Tibial nerve (tissue), 4 donors: ENCODE data around the gene ZNF597. TPM values are rescaled to one million over a fixed set of nuclear protein-coding genes. Genes with fewer than 3 reads are reported as not detected.
"Not testable (repeated sequence)": the region's sequence is repeated elsewhere in the genome, so short reads cannot be mapped to it uniquely, and the experiment has no call there.

ENCODE experiments used
- DNase-seq, 2 donors: peaks; one replicate each; pipeline ENCODE4 v3.0.0-alpha.2; 2019; ENCODE audit warnings: low spot score in 2 of 2
- H3K27ac ChIP-seq, 4 donors: fragments of 200-600 bp; sonication (generic) in 3 of 4; one replicate each; pipeline ENCODE4 v1.5.1; 2017 to 2019; ENCODE audit warnings: mild to moderate bottlenecking in 1 of 4
- H3K27me3 ChIP-seq, 2 donors: fragments of 200-600 bp; sonication (generic) in 1 of 2; one replicate each; pipeline versions ENCODE4 v1.5.1 to v1.6.0; 2017 to 2019
- H3K36me3 ChIP-seq, 3 donors: fragments of 200-600 bp; sonication (generic); one replicate each; pipeline ENCODE4 v1.5.1; 2018 to 2019
- H3K4me1 ChIP-seq, 4 donors: fragments of 200-600 bp; sonication (generic) in 3 of 4; one replicate each; pipeline ENCODE4 v1.5.1; 2017 to 2019
- H3K4me3 ChIP-seq, 4 donors: fragments of 200-600 bp; sonication (generic) in 3 of 4; one replicate each; pipeline ENCODE4 v1.5.1; 2017 to 2019; ENCODE audit warnings: mild to moderate bottlenecking in 1 of 4, moderate library complexity in 1 of 4
- H3K9me3 ChIP-seq, 4 donors: fragments of 200-600 bp; sonication (generic) in 3 of 4; one replicate each; pipeline ENCODE4 v1.5.1; 2017 to 2019
- CTCF ChIP-seq, 5 experiments: fragments of 200-600 bp in 3 of 5; fragments of 450-650 bp in 2 of 5; sonication (generic) in 3 of 5; IDR thresholded peaks; one replicate each; pipeline ENCODE4 v1.5.1; 2016 to 2019; ENCODE audit warnings: antibody characterized with exemption in 5 of 5, mild to moderate bottlenecking in 3 of 5, moderate library complexity in 2 of 5
- EP300 ChIP-seq, 2 donors: sonication (generic); formaldehyde crosslinking; IDR thresholded peaks; one replicate each; pipeline ENCODE4 v1.6.1; 2017; ENCODE audit warnings: antibody characterized with exemption in 2 of 2, mild to moderate bottlenecking in 1 of 2
- POLR2A ChIP-seq, 2 donors: fragments of 450-650 bp; IDR thresholded peaks; one replicate each; pipeline ENCODE4 v1.6.1; 2017; ENCODE audit warnings: antibody characterized with exemption in 2 of 2, mild to moderate bottlenecking in 2 of 2, moderate library complexity in 2 of 2
- WGBS, 2 donors: methylation state at CpG; one replicate each; pipeline ENCODE4 v1.1.5; 2018; 5-methylcytosine and 5-hydroxymethylcytosine counted together
- total RNA-seq, 4 donors: library from RNA; depleted of rRNA; stranded (reverse); fragments of >200 nt; gene quantifications; one replicate each; pipeline ENCODE4 v1.1.0, GENCODE V29; 2016

Gene ZNF597
- total RNA-seq, 4 donors from 2014 or later: 2.2 to 3.1 (median 2.7) TPM

- 86 to 89% methylated on average over 12 of the region's 12 CpGs for WGBS, 2 donors
- peaks cover 0 to 85% (median 35%) of the 10 kb centered on the region in 3 donors for H3K36me3 ChIP-seq
- H3K9me3 ChIP-seq: no peaks in the 10 kb centered on the region
- H3K27me3 ChIP-seq: no peaks in the 10 kb centered on the region
- H3K27ac ChIP-seq: no peak overlapping the region
- no peak for DNase-seq
- TF ChIP-seq POLR2A (IDR thresholded peaks at IDR 0.05) (no peak), EP300 (IDR thresholded peaks at IDR 0.05) (no peak), CTCF (IDR thresholded peaks at IDR 0.05) (no peak)
- H3K4me1 ChIP-seq: peaks cover 0 to 3% (median 0%) of the 10 kb centered on the region in 4 donors
- H3K4me3 ChIP-seq: no peak overlapping the region
These were observed 36.4 kb upstream of the ZNF597 start for GRCh38 chr16:3479654-3480216.

GRCh38 chr16:3478242-3478925 is 35.1 kb upstream of the ZNF597 start:
- H3K36me3 ChIP-seq: peaks cover 0 to 77% (median 26%) of the 10 kb centered on the region in 3 donors
- no peak overlapping the region for H3K4me3 ChIP-seq

GRCh38 chr16:3476409-3476808 is 33.1 kb upstream of the ZNF597 start:
- H3K27ac ChIP-seq: no peak overlapping the region
- no peaks in the 10 kb centered on the region for H3K27me3 ChIP-seq
- no peaks in the 10 kb centered on the region for H3K9me3 ChIP-seq
- no peak for TF ChIP-seq POLR2A (IDR thresholded peaks at IDR 0.05)
- TF ChIP-seq CTCF (IDR thresholded peaks at IDR 0.05): no peak
- TF ChIP-seq EP300 (IDR thresholded peaks at IDR 0.05): no peak
- 89 to 94% methylated on average over 2 to 3 of the region's 3 CpGs for WGBS, 2 donors
- no peak for DNase-seq
- no peak overlapping the region for H3K4me3 ChIP-seq
- H3K36me3 ChIP-seq: peaks cover 0 to 67% (median 11%) of the 10 kb centered on the region in 3 donors
- H3K4me1 ChIP-seq: peaks cover 0 to 17% (median 0%) of the 10 kb centered on the region in 4 donors

More at GRCh38 chr16:3478242-3478925, 35.1 kb upstream of the ZNF597 start:
- TF ChIP-seq POLR2A (IDR thresholded peaks at IDR 0.05) (no peak), CTCF (IDR thresholded peaks at IDR 0.05) (no peak), EP300 (IDR thresholded peaks at IDR 0.05) (no peak)
- no peak overlapping the region for H3K27ac ChIP-seq
- H3K4me1 ChIP-seq: peaks cover 0 to 13% (median 0%) of the 10 kb centered on the region in 4 donors
- 64 to 77% methylated on average over 11 of the region's 11 CpGs for WGBS, 2 donors
- H3K9me3 ChIP-seq: no peaks in the 10 kb centered on the region
- no peak for DNase-seq
- no peaks in the 10 kb centered on the region for H3K27me3 ChIP-seq

GRCh38 chr16:3475604-3476375 is 32.5 kb upstream of the ZNF597 start:
- Histone ChIP-seq H3K27me3 (no peaks in the 10 kb centered on the region), H3K27ac (no peak overlapping the region), H3K4me1 (peaks cover 0 to 17% (median 0%) of the 10 kb centered on the region in 4 donors), H3K9me3 (no peaks in the 10 kb centered on the region), H3K36me3 (peaks cover 0 to 61% (median 7%) of the 10 kb centered on the region in 3 donors), H3K4me3 (no peak overlapping the region)
- 88 to 89% methylated on average over 21 to 27 of the region's 29 CpGs for WGBS, 2 donors
- DNase-seq: no peak
- TF ChIP-seq CTCF (IDR thresholded peaks at IDR 0.05) (no peak), POLR2A (IDR thresholded peaks at IDR 0.05) (no peak), EP300 (IDR thresholded peaks at IDR 0.05) (no peak)

- WGBS, 2 donors: 97 to 98% methylated on average over 7 of the region's 7 CpGs
- not testable (repeated sequence) for H3K4me3 ChIP-seq, H3K9me3 ChIP-seq, H3K27ac ChIP-seq, H3K27me3 ChIP-seq, DNase-seq
- peaks cover 0 to 20% (median 0%) of the 10 kb centered on the region in 4 donors for H3K4me1 ChIP-seq
- peaks cover 0 to 51% (median 5%) of the 10 kb centered on the region in 3 donors for H3K36me3 ChIP-seq
These were observed 31.6 kb upstream of the ZNF597 start for GRCh38 chr16:3474870-3475269.
